HG03575 (cell line): ENCODE data around the gene IGSF21.
"Not testable (repeated sequence)": the region's sequence is repeated elsewhere in the genome, so short reads cannot be mapped to it uniquely, and the experiment has no call there.

Source experiments
- ATAC-seq: cut with Tn5 transposase; IDR thresholded peaks from one replicate; pipeline ENCODE4 v1.9.1; 2021; ENCODE audit not compliant: unreplicated experiment, insufficient number of reproducible peaks, low FRiP score; ENCODE audit errors: extremely low read depth

IGSF21 gene

DNA sequence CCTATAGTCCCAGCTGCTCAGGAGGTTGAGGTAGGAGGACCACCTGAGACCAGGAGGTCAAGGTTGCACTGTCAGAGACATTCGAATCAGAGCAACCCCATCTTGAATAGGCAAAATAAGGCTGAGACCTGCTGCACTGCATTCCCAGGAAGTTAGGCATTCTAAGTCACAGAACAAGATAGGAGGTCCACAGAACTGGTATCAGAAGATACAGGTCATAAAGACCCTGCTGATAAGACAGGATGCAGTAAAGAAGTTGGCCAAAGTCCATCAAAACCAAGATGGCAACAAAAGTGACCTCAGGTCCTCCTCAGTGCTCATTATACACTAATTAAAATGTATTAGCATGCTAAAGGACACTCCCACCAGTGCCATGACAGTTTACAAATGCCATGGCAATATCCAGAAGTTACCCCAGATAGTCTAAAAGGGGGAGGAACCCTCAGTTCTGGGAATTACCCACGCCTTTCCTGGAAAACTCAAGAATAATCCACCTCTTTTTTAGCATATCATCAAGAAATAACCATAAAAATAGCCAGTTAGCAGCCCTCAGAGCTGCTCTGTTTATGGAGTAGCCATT, 307.9 kb downstream of the IGSF21 start:
- ATAC-seq = no peak

DNA sequence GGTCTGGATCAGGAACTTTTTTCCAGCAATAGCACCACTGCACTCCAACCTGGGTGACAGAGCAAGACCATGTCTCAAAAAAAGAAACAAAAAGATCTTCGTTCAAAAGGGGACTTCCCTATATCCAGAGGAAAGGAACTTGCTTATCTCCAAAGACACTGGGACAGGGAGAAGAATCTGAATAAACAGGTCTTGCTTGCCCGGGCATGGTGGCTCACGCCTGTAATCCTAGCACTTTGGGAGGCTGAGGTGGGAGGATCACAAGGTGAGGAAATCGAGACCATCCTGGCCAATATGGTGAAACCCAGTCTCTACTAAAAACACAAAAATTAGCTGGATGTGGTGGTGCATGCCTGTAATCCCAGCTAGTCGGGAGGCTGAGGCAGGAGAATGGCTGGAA, 308.5 kb downstream of the IGSF21 start:
- ATAC-seq = not testable (repeated sequence)

DNA sequence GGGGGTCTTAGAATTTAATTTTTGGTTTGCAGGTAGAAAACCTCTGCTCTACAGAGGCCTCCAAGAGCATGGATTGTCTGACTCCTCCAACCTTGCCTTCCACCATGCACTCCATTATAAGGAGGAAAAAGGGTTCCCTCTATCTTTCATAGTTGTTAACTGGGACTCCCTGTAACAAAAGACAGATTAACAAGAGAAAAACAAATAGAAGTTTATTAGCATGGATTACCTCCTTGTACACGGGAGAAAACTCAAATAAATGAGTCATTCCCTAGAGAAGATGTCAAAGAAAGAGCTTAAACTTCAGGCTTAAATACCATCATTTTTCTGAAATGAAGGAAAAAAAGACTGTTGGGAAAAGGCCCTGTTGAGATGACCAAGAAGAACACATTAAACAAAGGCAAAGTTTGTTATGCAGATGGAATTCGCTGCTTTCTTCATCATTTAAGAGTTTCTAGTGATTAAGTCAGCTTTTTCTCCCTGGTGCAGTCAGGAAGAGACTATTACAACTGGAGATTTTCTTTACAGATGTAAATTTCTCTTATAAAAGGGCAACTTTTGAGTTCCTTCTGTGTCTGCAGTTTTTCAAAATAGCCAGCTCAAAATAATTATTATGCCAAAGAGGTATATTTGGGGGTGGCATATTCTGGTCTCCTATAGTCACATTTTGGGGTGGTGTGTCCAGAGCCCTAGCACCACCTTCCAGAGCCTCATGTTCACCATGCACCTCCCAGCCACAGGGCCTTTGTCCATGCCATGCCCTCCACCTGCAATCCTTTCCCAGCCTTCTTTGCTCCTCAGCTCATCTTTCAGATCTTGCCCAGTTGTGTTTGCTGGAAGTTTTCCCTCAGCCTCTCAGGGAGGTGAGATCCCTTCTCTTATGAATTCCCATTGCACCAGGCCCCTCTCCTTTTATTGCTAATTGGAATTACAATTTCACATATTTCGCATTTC, 310.0 kb downstream of the IGSF21 start:
- ATAC-seq = no peak

DNA sequence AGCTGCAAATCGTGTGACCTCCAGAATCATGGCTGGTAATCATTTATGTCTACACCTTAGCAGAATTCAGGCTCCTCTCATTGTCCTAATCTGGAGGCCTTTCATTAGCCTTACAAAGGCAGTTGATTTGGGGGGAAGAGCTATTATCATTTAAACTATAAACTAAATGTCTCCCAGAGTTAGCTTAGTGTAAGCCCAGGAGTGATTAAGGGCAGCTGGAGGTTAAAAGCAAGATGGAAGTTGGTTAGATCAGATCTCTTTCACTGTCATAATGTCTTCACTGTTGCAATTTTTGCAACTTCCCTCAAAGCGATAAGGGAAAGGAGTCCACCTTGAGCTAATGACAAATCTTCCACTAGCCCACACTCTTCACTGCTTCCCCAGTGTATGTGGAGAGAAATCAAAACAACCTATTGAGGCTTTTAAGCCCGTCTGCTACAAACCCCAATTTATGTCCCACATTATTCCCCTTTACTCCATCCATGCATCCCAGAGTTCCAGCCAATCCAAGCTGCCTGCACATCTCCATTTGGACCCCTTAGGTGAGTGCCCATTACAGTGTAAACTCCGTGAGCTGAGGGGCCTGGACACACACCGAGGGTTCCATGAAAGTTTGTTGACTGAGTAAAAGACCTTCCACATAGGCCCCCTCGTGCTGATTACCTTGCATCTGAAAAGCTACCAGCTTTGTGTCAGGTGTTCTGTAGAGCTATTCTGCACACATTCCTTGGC, 311.7 kb downstream of the IGSF21 start:
- ATAC-seq = no peak

DNA sequence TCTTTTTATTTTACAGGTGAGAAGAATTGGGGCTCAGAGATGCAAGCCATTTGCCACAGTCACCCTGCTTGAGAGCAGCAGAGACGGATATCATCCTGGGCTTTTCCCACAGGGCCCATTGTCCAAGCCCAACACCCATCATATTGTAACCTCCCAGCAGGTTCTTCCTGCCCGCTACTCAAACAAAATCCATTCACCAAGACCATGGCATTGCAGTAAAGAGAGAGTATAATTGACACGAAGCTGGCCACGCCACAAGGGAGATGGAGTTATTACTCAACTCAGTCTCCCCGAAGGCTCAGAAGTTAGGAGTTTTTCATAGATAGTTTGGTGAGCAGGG, 312.2 kb downstream of the IGSF21 start:
- no peak for ATAC-seq

DNA sequence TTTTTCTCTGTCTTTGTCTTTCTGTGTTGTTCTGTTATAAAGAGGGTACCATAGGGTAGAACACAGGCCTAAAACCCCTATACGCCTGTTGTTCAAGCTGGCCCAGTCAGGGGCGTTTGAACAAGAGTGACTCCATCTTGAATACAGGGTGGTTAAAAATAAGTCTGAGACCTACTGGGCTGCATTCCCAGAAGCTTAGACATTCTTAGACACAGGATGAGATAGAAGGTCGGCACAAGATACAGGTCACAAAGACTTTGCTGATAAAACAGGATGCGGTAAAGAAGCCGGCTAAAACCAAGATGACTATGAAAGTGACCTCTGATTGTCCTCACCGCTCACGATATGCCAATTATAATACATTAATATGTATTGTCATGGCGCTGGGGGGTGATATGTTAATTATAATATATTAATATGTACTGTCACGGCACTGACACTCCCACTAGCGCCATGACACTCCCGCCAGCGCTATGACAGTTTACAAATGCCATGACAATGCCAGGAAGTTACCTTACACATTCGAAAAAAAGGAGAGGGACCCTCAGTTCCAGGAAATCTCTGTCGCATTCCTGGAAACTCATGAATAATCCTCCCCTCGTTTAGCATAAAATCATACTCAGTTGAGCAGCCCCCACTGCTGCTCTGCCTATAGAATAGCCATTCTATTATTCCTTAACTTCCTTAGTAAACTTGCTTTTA, 314.6 kb downstream of the IGSF21 start:
- ATAC-seq = no peak

DNA sequence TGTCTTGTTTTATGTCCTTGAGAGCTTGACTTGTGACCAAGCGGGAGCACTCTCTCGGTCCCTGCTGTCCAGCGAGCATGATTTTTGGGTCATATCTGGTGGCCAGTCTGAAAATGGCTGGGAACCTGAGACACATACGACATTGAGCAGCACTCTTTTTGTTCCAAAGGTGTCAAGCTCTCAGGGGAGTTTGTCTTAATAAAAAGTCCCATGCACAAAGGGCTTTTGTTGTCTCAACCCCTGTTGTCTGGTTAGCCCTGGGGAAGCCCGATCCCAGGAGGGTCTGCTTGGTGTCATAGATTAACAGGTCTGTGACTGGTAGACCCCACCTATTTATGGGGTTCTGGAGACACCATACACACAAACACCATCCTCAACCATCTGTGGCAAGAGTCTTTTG, 315.4 kb downstream of the IGSF21 start:
- ATAC-seq = no peak

DNA sequence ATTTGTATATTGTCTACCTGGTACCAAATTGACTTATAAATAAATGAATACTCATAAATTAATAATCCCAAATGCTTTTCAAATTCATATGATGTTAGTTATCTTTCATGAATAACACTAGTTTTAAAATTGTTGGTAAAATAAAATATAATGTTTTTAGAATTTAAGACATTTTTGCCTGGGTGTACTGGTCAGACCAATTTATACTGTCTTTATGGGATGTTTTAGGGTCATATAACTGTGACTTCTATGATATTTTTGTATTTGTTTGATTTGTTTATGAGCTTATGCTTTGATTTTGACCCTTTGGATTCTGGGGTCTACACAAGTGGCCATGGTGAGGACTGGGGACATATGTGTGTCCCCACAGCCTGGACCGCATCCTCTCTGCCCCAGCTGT, 319.0 kb downstream of the IGSF21 start:
- ATAC-seq = no peak
